Measurements from ENCODE around the gene FAM83B.
A peak's percentile ranks its signal among the peaks of the same experiment; 100 is the strongest.

Gene FAM83B

GRCh38 chr6:54846857-54847674 lies 495 bp downstream of the FAM83B start:
- no peak overlapping the region for H3K4me3 ChIP-seq (ENCODE audit: low read depth, low read length)
- no peak for TF ChIP-seq CTCF (IDR thresholded peaks at IDR 0.05; ENCODE audit: insufficient read depth, low read depth, low read length, missing control alignments)
- DNase-seq (ENCODE audit: low read depth), result no peak

DNA sequence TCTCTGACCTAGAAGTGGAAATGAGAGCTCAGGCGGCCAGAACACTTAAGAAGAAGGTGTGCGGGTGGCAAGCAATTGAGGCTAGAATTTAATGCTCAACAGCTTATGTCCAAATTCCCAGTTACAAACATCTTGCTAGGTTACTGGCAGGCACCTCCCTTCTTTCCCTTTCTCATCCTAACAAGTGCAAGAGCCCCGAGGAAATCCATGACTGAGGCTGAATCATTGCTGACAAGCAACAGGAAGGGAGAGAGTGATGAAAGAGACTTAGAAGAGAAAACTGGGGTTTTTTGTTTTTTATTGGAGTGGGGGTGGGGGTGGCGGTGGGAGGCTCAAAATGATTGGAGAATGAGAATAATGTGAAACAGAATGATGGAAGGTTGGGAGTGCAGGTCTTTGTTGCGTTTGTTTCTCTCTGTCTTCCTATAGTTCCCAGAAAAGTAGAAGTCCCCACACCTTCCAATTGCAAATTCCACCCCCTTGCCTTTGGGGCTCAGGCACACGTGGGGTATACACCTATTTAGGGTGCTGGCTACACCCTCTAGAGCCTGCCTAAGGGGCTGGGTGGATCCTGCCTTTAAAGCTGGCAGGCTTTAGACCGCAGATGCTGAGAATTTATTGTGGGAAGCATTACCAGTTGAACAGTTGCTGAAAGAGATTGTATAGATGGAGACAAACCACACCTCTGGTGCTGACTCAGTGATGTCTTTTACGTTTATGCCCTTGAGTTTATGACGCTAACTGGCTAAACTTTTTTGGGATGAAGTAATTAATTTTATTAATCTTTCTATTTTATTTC lies 1.4 kb downstream of the FAM83B start:
- DNase-seq (ENCODE audit: low read depth), result no peak
- H3K4me3 ChIP-seq (ENCODE audit: low read depth, low read length), result no peak overlapping the region
- TF ChIP-seq CTCF (IDR thresholded peaks at IDR 0.05; ENCODE audit: insufficient read depth, low read depth, low read length, missing control alignments), result no peak

DNA sequence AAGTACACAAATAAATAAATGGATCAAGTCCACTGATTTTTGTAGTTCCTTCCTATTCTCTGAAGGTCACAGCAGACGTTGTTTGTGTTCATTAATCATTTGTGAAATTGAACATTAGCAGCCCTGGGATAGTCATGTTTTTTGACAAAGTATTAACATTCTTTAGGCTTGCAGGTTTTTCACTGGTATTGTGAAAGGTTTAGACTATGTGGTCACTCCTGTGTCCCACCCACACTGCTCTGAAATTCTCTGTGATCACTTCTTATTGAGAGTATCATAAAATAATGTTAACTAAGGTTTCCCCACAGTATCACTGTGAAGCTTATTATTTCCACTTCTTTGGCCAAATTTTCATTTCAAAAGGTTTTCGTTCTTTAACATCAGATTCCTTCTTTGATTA lies 3.5 kb downstream of the FAM83B start:
- no peak for DNase-seq (ENCODE audit: low read depth)
- TF ChIP-seq CTCF (IDR thresholded peaks at IDR 0.05; ENCODE audit: insufficient read depth, low read depth, low read length, missing control alignments), result no peak
- no peak overlapping the region for H3K4me3 ChIP-seq (ENCODE audit: low read depth, low read length)

DNA sequence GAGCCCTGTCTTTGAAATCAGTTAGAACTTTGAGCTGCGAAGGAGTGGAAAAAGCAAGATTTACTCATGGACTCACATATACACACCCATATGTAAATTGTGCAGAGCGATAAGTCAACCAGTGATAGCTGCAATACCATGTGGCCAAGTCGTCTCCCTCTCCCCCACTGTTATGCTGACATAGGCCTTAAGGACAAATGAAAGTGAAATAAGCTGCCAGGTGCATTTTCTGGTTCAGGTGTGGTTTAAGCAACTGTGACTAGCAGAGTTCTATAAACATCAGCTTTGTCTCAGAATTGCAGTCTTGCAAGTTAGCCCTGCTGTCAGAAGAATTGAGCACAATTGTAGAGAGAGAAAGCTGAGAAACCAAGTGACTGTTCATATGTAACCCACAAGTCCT lies 9.6 kb downstream of the FAM83B start:
- H3K4me3 ChIP-seq (ENCODE audit: low read depth, low read length), result no peak overlapping the region
- peak; percentile 12 for DNase-seq (ENCODE audit: low read depth)
- no peak for TF ChIP-seq CTCF (IDR thresholded peaks at IDR 0.05; ENCODE audit: insufficient read depth, low read depth, low read length, missing control alignments)

- H3K4me3 ChIP-seq (ENCODE audit: low read depth, low read length), result no peak overlapping the region
- DNase-seq (ENCODE audit: low read depth), result no peak
- no peak for TF ChIP-seq CTCF (IDR thresholded peaks at IDR 0.05; ENCODE audit: insufficient read depth, low read depth, low read length, missing control alignments)
Observed at GRCh38 chr6:54860132-54860531, 13.6 kb downstream of the FAM83B start.

DNA sequence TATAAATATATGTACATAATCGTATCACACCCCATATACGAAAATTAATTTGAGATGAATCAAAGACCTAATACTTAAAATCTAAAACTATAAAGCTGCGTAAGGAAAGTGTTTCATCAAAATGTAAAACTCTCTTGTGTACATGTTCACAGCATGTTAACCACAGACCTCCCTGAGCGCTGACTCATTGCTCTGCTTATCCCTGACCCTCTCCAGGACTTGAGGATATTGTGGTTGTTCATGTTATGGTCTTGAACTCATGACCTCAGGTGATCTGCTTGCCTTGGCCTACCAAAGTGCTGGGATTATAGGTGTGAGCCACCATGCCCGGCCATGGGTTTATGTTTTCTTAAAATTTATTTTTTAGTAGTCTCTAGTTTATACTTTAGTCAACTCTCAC lies 14.2 kb downstream of the FAM83B start:
- TF ChIP-seq CTCF (IDR thresholded peaks at IDR 0.05; ENCODE audit: insufficient read depth, low read depth, low read length, missing control alignments), result no peak
- no peak for DNase-seq (ENCODE audit: low read depth)

More for the DNA sequence above, 14.2 kb downstream of the FAM83B start:
- H3K4me3 ChIP-seq (ENCODE audit: low read depth, low read length), result no peak overlapping the region
